Effector CD8-positive, alpha-beta T cell (primary cell): Measurements from ENCODE around the gene LMNA.

Source experiments
- DNase-seq: peaks from one replicate; lab custom pipeline; 2025; lab: John Stamatoyannopoulos, UW

LMNA gene

GRCh38 chr1:156081917-156082308 lies 32.6 kb upstream of the LMNA start:
- no peak for DNase-seq

GRCh38 chr1:156082309-156083091 lies 32.0 kb upstream of the LMNA start, which contains the start of gene MEX3A:
Gene MEX3A (minus strand): TSS chr1:156082465. CDS start chr1:156081998, 467 bp downstream.
- peak; percentile 49 for DNase-seq

GRCh38 chr1:156083800-156084790 lies 30.4 kb upstream of the LMNA start:
- no peak for DNase-seq

GRCh38 chr1:156086256-156086662 lies 28.3 kb upstream of the LMNA start:
- DNase-seq, result no peak

GRCh38 chr1:156089704-156090103 lies 24.8 kb upstream of the LMNA start:
- no peak for DNase-seq

- no peak for DNase-seq
Observed at GRCh38 chr1:156090138-156090839, 24.2 kb upstream of the LMNA start.

- peak; percentile 88 for DNase-seq
Observed at GRCh38 chr1:156090840-156091188, 23.7 kb upstream of the LMNA start.

GRCh38 chr1:156091610-156092009 lies 22.9 kb upstream of the LMNA start:
- no peak for DNase-seq

GRCh38 chr1:156095906-156096508 lies 18.5 kb upstream of the LMNA start:
- DNase-seq, result no peak

- peak; percentile 68 for DNase-seq
Observed at GRCh38 chr1:156096640-156097391, 17.7 kb upstream of the LMNA start.

- no peak for DNase-seq
Observed at GRCh38 chr1:156097499-156098178, 16.9 kb upstream of the LMNA start.

- no peak for DNase-seq
Observed at GRCh38 chr1:156098784-156099183, 15.7 kb upstream of the LMNA start.

- DNase-seq, result no peak
Observed at GRCh38 chr1:156099282-156099681, 15.2 kb upstream of the LMNA start.

GRCh38 chr1:156100205-156100995 lies 14.1 kb upstream of the LMNA start:
- DNase-seq, result no peak

- DNase-seq, result no peak
Observed at GRCh38 chr1:156101880-156102279, 12.6 kb upstream of the LMNA start.

GRCh38 chr1:156102633-156103511 lies 11.6 kb upstream of the LMNA start:
- DNase-seq, result no peak

- no peak for DNase-seq
Observed at GRCh38 chr1:156103521-156103947, 11.0 kb upstream of the LMNA start.

GRCh38 chr1:156104065-156104810 lies 10.3 kb upstream of the LMNA start:
- DNase-seq, result peak; percentile 15
